Activated CD4-positive, alpha-beta T cell treated with anti-CD3 and anti-CD28 coated beads, Interleukin-2, amount 50 U/mL, for 24 hours (primary cell): Measurements from ENCODE around the gene AMDHD2.
A peak's percentile ranks its signal among the peaks of the same experiment; 100 is the strongest.
"Not testable (repeated sequence)": the region's sequence is repeated elsewhere in the genome, so short reads cannot be mapped to it uniquely, and the experiment has no call there.

Source experiments
- DNase-seq, 2 donors: peaks; one replicate each; pipeline ENCODE4 v3.0.0-alpha.2; 2020; ENCODE audit warnings: low read depth in 1 of 2, low spot score in 1 of 2

The AMDHD2 gene

GRCh38 chr16:2520097-2520783, at the start of gene AMDHD2:
TSS of gene AMDHD2 (plus strand) at chr16:2520371. CDS start at chr16:2520459, 88 bp downstream.
- peak; percentile 69 to 79 for DNase-seq

GRCh38 chr16:2470603-2471015, 49.6 kb upstream of the AMDHD2 start:
- no peak for DNase-seq

GRCh38 chr16:2471016-2471652, 49.0 kb upstream of the AMDHD2 start, which contains the start of gene NTN3:
TSS of gene NTN3 (plus strand) at chr16:2471297. CDS start at chr16:2471702, 405 bp downstream.
- no peak for DNase-seq

GRCh38 chr16:2471653-2472487, 48.3 kb upstream of the AMDHD2 start:
- no peak for DNase-seq

- no peak for DNase-seq
These were observed 47.7 kb upstream of the AMDHD2 start for GRCh38 chr16:2472488-2472864.

GRCh38 chr16:2472885-2473445, 47.2 kb upstream of the AMDHD2 start:
- DNase-seq, result no peak

- no peak for DNase-seq
These were observed 46.7 kb upstream of the AMDHD2 start for GRCh38 chr16:2473446-2473926.

GRCh38 chr16:2473999-2474876, 45.9 kb upstream of the AMDHD2 start:
- peak in 1 of 2 donors; percentile 26 for DNase-seq

- DNase-seq, result peak; percentile 57 to 71
These were observed 45.2 kb upstream of the AMDHD2 start, which contains the start of gene TBC1D24 for GRCh38 chr16:2474877-2475412. TSS of gene TBC1D24 (plus strand) at chr16:2475127. CDS start at chr16:2496149, 21,022 bp downstream.

GRCh38 chr16:2475413-2476344, 44.5 kb upstream of the AMDHD2 start:
- DNase-seq, result no peak

- no peak for DNase-seq
These were observed 43.8 kb upstream of the AMDHD2 start for GRCh38 chr16:2476345-2476720.

GRCh38 chr16:2476741-2477140, 43.4 kb upstream of the AMDHD2 start:
- no peak for DNase-seq

- no peak for DNase-seq
These were observed 42.8 kb upstream of the AMDHD2 start for GRCh38 chr16:2477327-2477726.

- no peak for DNase-seq
These were observed 41.9 kb upstream of the AMDHD2 start for GRCh38 chr16:2478279-2478678.

GRCh38 chr16:2479996-2480395, 40.2 kb upstream of the AMDHD2 start:
- not testable (repeated sequence) for DNase-seq

GRCh38 chr16:2480948-2481347, 39.2 kb upstream of the AMDHD2 start:
- DNase-seq, result no peak

- no peak for DNase-seq
These were observed 38.5 kb upstream of the AMDHD2 start for GRCh38 chr16:2481676-2482075.

- DNase-seq, result no peak
These were observed 37.9 kb upstream of the AMDHD2 start for GRCh38 chr16:2482249-2482648.
